NCI-H2107 (cell line): ENCODE measurements around the gene GLI1.
A peak's percentile ranks its signal among the peaks of the same experiment; 100 is the strongest.
"Not testable (repeated sequence)": the region's sequence is repeated elsewhere in the genome, so short reads cannot be mapped to it uniquely, and the experiment has no call there.

Source experiments
- DNase-seq: peaks from one replicate; lab custom pipeline; 2025; lab: John Stamatoyannopoulos, UW

GLI1 gene

GRCh38 chr12:57476162-57476992 is 16.8 kb downstream of the GLI1 start:
- no peak for DNase-seq

- DNase-seq: no peak
Measured at GRCh38 chr12:57476993-57477709, 17.6 kb downstream of the GLI1 start.

GRCh38 chr12:57477710-57478681 is 18.4 kb downstream of the GLI1 start:
- no peak for DNase-seq

- DNase-seq: no peak
Measured at GRCh38 chr12:57479043-57479375, 19.4 kb downstream of the GLI1 start.

- DNase-seq: no peak
Measured at GRCh38 chr12:57479376-57480115, 20.0 kb downstream of the GLI1 start, which contains the start of gene ARHGAP9. Gene ARHGAP9, minus strand, starts transcription at chr12:57479866. Its CDS starts 460 bp downstream, at chr12:57479406.

- DNase-seq: no peak
Measured at GRCh38 chr12:57481671-57482070, 22.1 kb downstream of the GLI1 start.

- DNase-seq: no peak
Measured at GRCh38 chr12:57483466-57483865, 23.9 kb downstream of the GLI1 start.

GRCh38 chr12:57485695-57486094 is 26.1 kb downstream of the GLI1 start:
- DNase-seq: no peak

GRCh38 chr12:57487055-57487596 is 27.5 kb downstream of the GLI1 start:
- no peak for DNase-seq

- DNase-seq: peak; percentile 95
Measured at GRCh38 chr12:57487597-57488401, 28.2 kb downstream of the GLI1 start, which contains the start of gene MARS1. Gene MARS1, plus strand, starts transcription at chr12:57488068. Its CDS starts 23 bp downstream, at chr12:57488091.

- no peak for DNase-seq
Measured at GRCh38 chr12:57488402-57489156, 29.0 kb downstream of the GLI1 start.

GRCh38 chr12:57489157-57489641 is 29.6 kb downstream of the GLI1 start:
- no peak for DNase-seq

- DNase-seq: no peak
Measured at GRCh38 chr12:57490126-57490525, 30.5 kb downstream of the GLI1 start.

- DNase-seq: no peak
Measured at GRCh38 chr12:57491393-57492280, 32.1 kb downstream of the GLI1 start.

- not testable (repeated sequence) for DNase-seq
Measured at GRCh38 chr12:57495051-57495701, 35.6 kb downstream of the GLI1 start.

GRCh38 chr12:57496822-57497221 is 37.2 kb downstream of the GLI1 start:
- DNase-seq: no peak

- DNase-seq: no peak
Measured at GRCh38 chr12:57497223-57498131, 37.9 kb downstream of the GLI1 start.
